Measurements from ENCODE around the gene COL4A2. TPM values are rescaled to one million over a fixed set of nuclear protein-coding genes. Genes with fewer than 3 reads are reported as not detected.

Gene COL4A2
- total RNA-seq, 1 donor from 2014 or later = 1,414 TPM

- peaks cover 3% of the 10 kb centered on the region for H3K79me2 ChIP-seq (ENCODE audit: insufficient read depth, low read length)
- H2AFZ ChIP-seq (ENCODE audit: low read depth, low read length) = no peak overlapping the region
- no peak overlapping the region for H3K27ac Mint-ChIP-seq (ENCODE audit: unreplicated experiment)
- H3K9me3 Mint-ChIP-seq (ENCODE audit: unreplicated experiment) = no peaks in the 10 kb centered on the region
- peaks cover 35% of the 10 kb centered on the region for H3K36me3 Mint-ChIP-seq (ENCODE audit: low read depth, unreplicated experiment)
- H3K4me2 ChIP-seq (ENCODE audit: low read length) = no peak overlapping the region
- H3K4me1 ChIP-seq (ENCODE audit: insufficient read depth, low read length) = peaks cover 2% of the 10 kb centered on the region
- no peak overlapping the region for H3K27ac ChIP-seq (ENCODE audit: low read depth, low read length)
- FAIRE-seq = no peak
- no peaks in the 10 kb centered on the region for H3K9me3 ChIP-seq (ENCODE audit: insufficient read depth, low read depth, low read length)
- TF ChIP-seq CTCF (IDR thresholded peaks at IDR 0.05; ENCODE audit: insufficient read depth, low read depth, low read length) = no peak
- no peak for TF ChIP-seq EZH2 (IDR thresholded peaks at IDR 0.05; ENCODE audit: insufficient read depth, low read length)
- H3K27me3 ChIP-seq (ENCODE audit: insufficient read depth, low read length) = no peaks in the 10 kb centered on the region
- H3K9ac ChIP-seq (ENCODE audit: low read length) = no peak overlapping the region
- H3K4me3 ChIP-seq (ENCODE audit: insufficient read depth, low read depth, low read length) = no peak overlapping the region
- no peaks in the 10 kb centered on the region for H3K27me3 Mint-ChIP-seq (ENCODE audit: low read depth, unreplicated experiment)
- DNase-seq (ENCODE audit: low read depth) = no peak
- H4K20me1 ChIP-seq (ENCODE audit: insufficient read depth, low read length) = peaks cover 55% of the 10 kb centered on the region
- peaks cover 82% of the 10 kb centered on the region for H3K36me3 ChIP-seq (ENCODE audit: insufficient read depth, low read length)
- no peak overlapping the region for H3K4me3 Mint-ChIP-seq (ENCODE audit: unreplicated experiment)
- peaks cover 10% of the 10 kb centered on the region for H3K4me1 Mint-ChIP-seq (ENCODE audit: low read depth, unreplicated experiment)
Observed at GRCh38 chr13:110491869-110492678, 185.0 kb downstream of the COL4A2 start.

GRCh38 chr13:110492679-110493593 lies 185.9 kb downstream of the COL4A2 start:
- H4K20me1 ChIP-seq (ENCODE audit: insufficient read depth, low read length) = peaks cover 52% of the 10 kb centered on the region
- H3K4me1 ChIP-seq (ENCODE audit: insufficient read depth, low read length) = no peaks in the 10 kb centered on the region
- Mint-ChIP-seq H3K27ac (ENCODE audit: unreplicated experiment) (no peak overlapping the region), H3K4me3 (ENCODE audit: unreplicated experiment) (no peak overlapping the region), H3K27me3 (ENCODE audit: low read depth, unreplicated experiment) (no peaks in the 10 kb centered on the region), H3K9me3 (ENCODE audit: unreplicated experiment) (no peaks in the 10 kb centered on the region), H3K4me1 (ENCODE audit: low read depth, unreplicated experiment) (peaks cover 3% of the 10 kb centered on the region), H3K36me3 (ENCODE audit: low read depth, unreplicated experiment) (peaks cover 37% of the 10 kb centered on the region)
- no peak for DNase-seq (ENCODE audit: low read depth)
- no peak for FAIRE-seq
- no peak for TF ChIP-seq EZH2 (IDR thresholded peaks at IDR 0.05; ENCODE audit: insufficient read depth, low read length)
- no peak for TF ChIP-seq CTCF (IDR thresholded peaks at IDR 0.05; ENCODE audit: insufficient read depth, low read depth, low read length)
- H3K9ac ChIP-seq (ENCODE audit: low read length) = no peak overlapping the region
- no peak overlapping the region for H3K4me2 ChIP-seq (ENCODE audit: low read length)
- H3K9me3 ChIP-seq (ENCODE audit: insufficient read depth, low read depth, low read length) = no peaks in the 10 kb centered on the region
- H3K27ac ChIP-seq (ENCODE audit: low read depth, low read length) = no peak overlapping the region
- H2AFZ ChIP-seq (ENCODE audit: low read depth, low read length) = no peak overlapping the region
- H3K79me2 ChIP-seq (ENCODE audit: insufficient read depth, low read length) = peaks cover 3% of the 10 kb centered on the region
- no peak overlapping the region for H3K4me3 ChIP-seq (ENCODE audit: insufficient read depth, low read depth, low read length)
- no peaks in the 10 kb centered on the region for H3K27me3 ChIP-seq (ENCODE audit: insufficient read depth, low read length)
- H3K36me3 ChIP-seq (ENCODE audit: insufficient read depth, low read length) = peaks cover 81% of the 10 kb centered on the region

All from astrocyte (in vitro differentiated cells and primary cell).